HepG2 (cell line): ENCODE data around the gene GNG13. TPM values are rescaled to one million over a fixed set of nuclear protein-coding genes. Genes with fewer than 3 reads are reported as not detected.

Source experiments
- CHCHD3 ChIP-seq: sonication (generic); formaldehyde crosslinking; IDR thresholded peaks from 2 replicates; pipeline ENCODE4 v1.8.0; 2022; ENCODE audit warnings: mild to moderate bottlenecking, missing genetic modification reagents, moderate library complexity
- HNRNPLL ChIP-seq: fragments of 200-400 bp; formaldehyde crosslinking; IDR thresholded peaks from 2 replicates; pipeline ENCODE4 v1.6.1; 2017; ENCODE audit warnings: mild to moderate bottlenecking, low read depth, low read length; ENCODE audit not compliant: poor library complexity, severe bottlenecking
- KDM3A ChIP-seq: IDR thresholded peaks from 2 replicates; pipeline ENCODE4 v1.6.1; 2018; ENCODE audit warnings: low read depth, missing compliant biosample characterization
- MTA1 ChIP-seq: sonication (generic); formaldehyde crosslinking; IDR thresholded peaks from 2 replicates; pipeline ENCODE4 v1.4.0; 2020; ENCODE audit warnings: missing genetic modification reagents, mild to moderate bottlenecking, borderline replicate concordance
- NFATC3 ChIP-seq: sonication (generic); formaldehyde crosslinking; IDR thresholded peaks from 2 replicates; pipeline ENCODE4 v1.5.1; 2020; ENCODE audit warnings: mild to moderate bottlenecking, missing genetic modification reagents
- SNRNP70 ChIP-seq: fragments of 200-400 bp; formaldehyde crosslinking; IDR thresholded peaks from 2 replicates; pipeline ENCODE4 v1.6.1; 2017; ENCODE audit warnings: mild to moderate bottlenecking, low read depth, low read length, moderate library complexity
- SP1 ChIP-seq, 2 experiments: fragments of 450-650 bp in 1 of 2; sonication (generic) in 1 of 2; formaldehyde crosslinking in 1 of 2; IDR thresholded peaks; 2 replicates each; pipeline versions ENCODE4 v1.4.0 to v1.6.1; 2016 to 2020; ENCODE audit warnings: missing genetic modification reagents in 1 of 2
- SP4 ChIP-seq: sonication (generic); formaldehyde crosslinking; IDR thresholded peaks from 2 replicates; pipeline ENCODE4 v1.8.1; 2023; ENCODE audit warnings: mild to moderate bottlenecking, missing genetic modification reagents
- SRY ChIP-seq: sonication (generic); formaldehyde crosslinking; IDR thresholded peaks from 2 replicates; pipeline ENCODE4 v1.8.0; 2022; ENCODE audit warnings: mild to moderate bottlenecking, missing genetic modification reagents
- TGIF2 ChIP-seq: IDR thresholded peaks from 2 replicates; pipeline ENCODE4 v1.6.1; 2016; ENCODE audit warnings: control low read depth, missing compliant biosample characterization
- ZBTB8A ChIP-seq: sonication (generic); formaldehyde crosslinking; IDR thresholded peaks from 2 replicates; pipeline ENCODE4 v1.4.0; 2020; ENCODE audit warnings: mild to moderate bottlenecking, low read depth, missing genetic modification reagents, borderline replicate concordance
- ZFY ChIP-seq: sonication (generic); formaldehyde crosslinking; IDR thresholded peaks from 2 replicates; pipeline ENCODE4 v1.4.0; 2020; ENCODE audit warnings: missing genetic modification reagents
- ZNF235 ChIP-seq: sonication (generic); formaldehyde crosslinking; IDR thresholded peaks from 2 replicates; pipeline ENCODE4 v1.8.1; 2023; ENCODE audit warnings: mild to moderate bottlenecking, missing genetic modification reagents, borderline replicate concordance
- ZNF282 ChIP-seq: fragments of 450-650 bp; IDR thresholded peaks from 2 replicates; pipeline ENCODE4 v1.6.1; 2018; ENCODE audit not compliant: partially characterized antibody
- ZNF562 ChIP-seq: sonication (generic); formaldehyde crosslinking; IDR thresholded peaks from 2 replicates; pipeline ENCODE4 v1.8.0; 2022; ENCODE audit warnings: missing genetic modification reagents, borderline replicate concordance
- ZNF713 ChIP-seq: sonication (generic); formaldehyde crosslinking; IDR thresholded peaks from 2 replicates; pipeline ENCODE4 v1.4.0; 2020; ENCODE audit warnings: mild to moderate bottlenecking, missing genetic modification reagents
- ZNF724P ChIP-seq: sonication (generic); formaldehyde crosslinking; IDR thresholded peaks from 2 replicates; pipeline ENCODE4 v1.8.0; 2022; ENCODE audit warnings: missing genetic modification reagents, borderline replicate concordance
- ZNF790 ChIP-seq: sonication (generic); formaldehyde crosslinking; IDR thresholded peaks from 2 replicates; pipeline ENCODE4 v1.8.0; 2022; ENCODE audit warnings: missing genetic modification reagents, mild to moderate bottlenecking, borderline replicate concordance
- polyA plus RNA-seq, 8 experiments: library from polyadenylated mRNA; depleted of rRNA in 3 of 8; stranded (reverse) in 7 of 8; unstranded in 1 of 8; fragments of >200 nt; fragmentation: Illumina TruSeq in 4 of 8; extraction: Trizol in 4 of 8; gene quantifications; 2 replicates each; pipeline versions ENCODE4 v1.2.1 to v1.2.3, GENCODE V29; 2011 to 2016; ENCODE audit warnings: low read depth in 4 of 8, missing spikeins in 1 of 8, mixed read lengths in 1 of 8; ENCODE audit not compliant: insufficient read depth in 1 of 8
- total RNA-seq, 5 experiments: library from RNA; depleted of rRNA; stranded (reverse); fragments of >200 nt; fragmentation: Illumina TruSeq; extraction: Trizol; gene quantifications; 2 replicates each; pipeline ENCODE4 v1.2.3, GENCODE V29; 2016; ENCODE audit warnings: low read depth in 1 of 5
- TF ChIP-seq, protein P1 (sequence below): IDR thresholded peaks from 2 replicates; pipeline ENCODE4 v1.6.1; 2018; ENCODE audit warnings: missing genetic modification reagents, mild to moderate bottlenecking, missing compliant biosample characterization
- TF ChIP-seq, protein P2 (sequence below): IDR thresholded peaks from 2 replicates; pipeline ENCODE4 v1.6.1; 2016; ENCODE audit warnings: missing biosample characterization, missing genetic modification reagents, low read depth
- TF ChIP-seq, protein P3 (sequence below): sonication (generic); formaldehyde crosslinking; IDR thresholded peaks from 2 replicates; pipeline ENCODE4 v1.8.0; 2022; ENCODE audit warnings: low read depth, missing genetic modification reagents
- TF ChIP-seq, protein P4 (sequence below), 2 experiments: sonication (generic) in 1 of 2; formaldehyde crosslinking in 1 of 2; IDR thresholded peaks; 2 replicates each; pipeline versions ENCODE4 v1.5.1 to v1.6.1; 2011 to 2020; ENCODE audit warnings: borderline replicate concordance in 1 of 2, low read depth in 1 of 2, low read length in 1 of 2, mild to moderate bottlenecking in 1 of 2, missing genetic modification reagents in 1 of 2, moderate library complexity in 1 of 2

Gene GNG13
- total and polyA plus RNA-seq, 2 of the 13 experiments (the other 11 are each of a cell fraction or from before 2014, with no cell fraction given): not detected

DNA sequence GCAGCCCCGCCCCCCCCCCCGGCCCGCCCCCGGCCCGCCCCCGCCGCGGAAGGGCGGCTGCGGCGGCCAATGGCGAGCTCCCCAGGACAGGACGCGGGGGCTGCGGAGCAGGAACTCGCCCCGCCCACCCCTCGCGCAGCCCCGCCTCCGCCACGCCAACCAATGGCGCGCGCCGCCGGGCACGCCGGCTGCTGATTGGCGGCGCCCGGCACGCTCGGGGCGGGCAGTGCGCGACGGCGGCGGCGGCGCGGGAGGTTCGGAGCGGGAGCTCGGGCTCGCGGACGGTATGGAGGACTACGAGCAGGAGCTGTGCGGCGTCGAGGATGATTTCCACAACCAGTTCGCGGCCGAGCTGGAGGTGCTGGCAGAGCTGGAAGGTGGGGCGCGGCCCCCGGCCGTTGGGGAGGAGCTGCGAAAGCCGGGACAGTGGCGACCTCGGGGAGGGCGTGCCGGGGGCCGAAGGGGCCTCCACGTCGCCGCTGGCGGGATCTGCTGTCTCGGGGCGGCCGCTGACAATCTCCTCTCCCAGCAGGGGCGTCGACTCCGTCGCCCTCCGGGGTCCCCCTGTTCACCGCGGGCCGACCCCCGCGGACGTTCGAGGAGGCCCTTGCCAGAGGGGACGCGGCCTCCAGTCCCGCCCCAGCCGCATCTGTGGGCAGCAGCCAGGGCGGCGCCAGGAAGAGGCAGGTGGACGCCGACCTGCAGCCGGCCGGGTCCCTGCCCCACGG lies 12.0 kb downstream of the GNG13 start, which contains the start of gene CHTF18 (continued):
- TF ChIP-seq SRY (CRISPR knock-in tag) (no peak), ZNF724P (CRISPR knock-in tag) (0 out of 2 replicates have a peak, but pooled peaks have one; percentile 34), TGIF2 (CRISPR knock-in tag) (peak; percentile 70), ZNF235 (CRISPR knock-in tag) (no peak), SP1 (IDR thresholded peaks at IDR 0.05) (no peak), SP1 (CRISPR knock-in tag; IDR thresholded peaks at IDR 0.05) (peak; percentile 78), ZBTB8A (no peak), ZFY (CRISPR knock-in tag) (peak; percentile 74), MTA1 (CRISPR knock-in tag) (peak; percentile 55; the same call in 1 of the 2 replicates), HNRNPLL (peak; percentile 4), SNRNP70 (no peak), CHCHD3 (CRISPR knock-in tag) (no peak), ZNF282 (peak; percentile 99), ZNF562 (CRISPR knock-in tag) (no peak), KDM3A (CRISPR knock-in tag) (no peak), SP4 (CRISPR knock-in tag) (peak; percentile 91; the same call in 1 of the 2 replicates), ZNF713 (CRISPR knock-in tag) (no peak), ZNF790 (no peak; the same call in 1 of the 2 replicates), NFATC3 (CRISPR knock-in tag) (no peak)
- TF ChIP-seq, protein P1, sequence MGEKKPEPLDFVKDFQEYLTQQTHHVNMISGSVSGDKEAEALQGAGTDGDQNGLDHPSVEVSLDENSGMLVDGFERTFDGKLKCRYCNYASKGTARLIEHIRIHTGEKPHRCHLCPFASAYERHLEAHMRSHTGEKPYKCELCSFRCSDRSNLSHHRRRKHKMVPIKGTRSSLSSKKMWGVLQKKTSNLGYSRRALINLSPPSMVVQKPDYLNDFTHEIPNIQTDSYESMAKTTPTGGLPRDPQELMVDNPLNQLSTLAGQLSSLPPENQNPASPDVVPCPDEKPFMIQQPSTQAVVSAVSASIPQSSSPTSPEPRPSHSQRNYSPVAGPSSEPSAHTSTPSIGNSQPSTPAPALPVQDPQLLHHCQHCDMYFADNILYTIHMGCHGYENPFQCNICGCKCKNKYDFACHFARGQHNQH (CRISPR knock-in tag): no peak
- TF ChIP-seq, protein P2, sequence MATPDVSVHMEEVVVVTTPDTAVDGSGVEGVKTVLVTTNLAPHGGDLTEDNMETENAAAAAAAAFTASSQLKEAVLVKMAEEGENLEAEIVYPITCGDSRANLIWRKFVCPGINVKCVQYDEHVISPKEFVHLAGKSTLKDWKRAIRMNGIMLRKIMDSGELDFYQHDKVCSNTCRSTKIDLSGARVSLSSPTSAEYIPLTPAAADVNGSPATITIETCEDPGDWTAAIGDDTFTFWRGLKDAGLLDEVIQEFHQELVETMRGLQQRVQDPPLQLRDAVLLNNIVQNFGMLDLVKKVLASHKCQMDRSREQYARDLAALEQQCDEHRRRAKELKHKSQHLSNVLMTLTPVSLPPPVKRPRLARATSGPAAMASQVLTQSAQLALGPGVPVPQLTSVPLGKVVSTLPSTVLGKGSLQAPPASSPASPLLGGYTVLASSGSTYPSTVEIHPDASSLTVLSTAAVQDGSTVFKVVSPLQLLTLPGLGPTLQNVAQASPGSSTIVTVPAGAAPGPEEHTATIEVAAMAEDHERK (CRISPR knock-in tag): peak; percentile 85
- TF ChIP-seq, protein P3, sequence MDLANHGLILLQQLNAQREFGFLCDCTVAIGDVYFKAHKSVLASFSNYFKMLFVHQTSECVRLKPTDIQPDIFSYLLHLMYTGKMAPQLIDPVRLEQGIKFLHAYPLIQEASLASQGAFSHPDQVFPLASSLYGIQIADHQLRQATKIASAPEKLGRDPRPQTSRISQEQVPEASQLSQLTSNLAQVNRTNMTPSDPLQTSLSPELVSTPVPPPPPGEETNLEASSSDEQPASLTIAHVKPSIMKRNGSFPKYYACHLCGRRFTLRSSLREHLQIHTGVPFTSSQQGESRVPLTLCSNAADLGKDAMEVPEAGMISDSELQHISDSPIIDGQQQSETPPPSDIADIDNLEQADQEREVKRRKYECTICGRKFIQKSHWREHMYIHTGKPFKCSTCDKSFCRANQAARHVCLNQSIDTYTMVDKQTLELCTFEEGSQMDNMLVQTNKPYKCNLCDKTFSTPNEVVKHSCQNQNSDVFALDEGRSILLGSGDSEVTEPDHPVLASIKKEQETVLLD: 0 out of 2 replicates have a peak, but pooled peaks have one; percentile 13
- TF ChIP-seq, protein P4, sequence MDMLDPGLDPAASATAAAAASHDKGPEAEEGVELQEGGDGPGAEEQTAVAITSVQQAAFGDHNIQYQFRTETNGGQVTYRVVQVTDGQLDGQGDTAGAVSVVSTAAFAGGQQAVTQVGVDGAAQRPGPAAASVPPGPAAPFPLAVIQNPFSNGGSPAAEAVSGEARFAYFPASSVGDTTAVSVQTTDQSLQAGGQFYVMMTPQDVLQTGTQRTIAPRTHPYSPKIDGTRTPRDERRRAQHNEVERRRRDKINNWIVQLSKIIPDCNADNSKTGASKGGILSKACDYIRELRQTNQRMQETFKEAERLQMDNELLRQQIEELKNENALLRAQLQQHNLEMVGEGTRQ (IDR thresholded peaks at IDR 0.05; ENCODE audit: low read depth, low read length): no peak
- TF ChIP-seq, protein P4 (CRISPR knock-in tag; IDR thresholded peaks at IDR 0.05; ENCODE audit: borderline replicate concordance): no peak
